ENCODE results near the gene PCMTD2.

Gene PCMTD2

GRCh38 chr20:64266988-64267387, 11.4 kb downstream of the PCMTD2 start:
- TF ChIP-seq CTCF (IDR thresholded peaks at IDR 0.05; ENCODE audit: low read length) (no peak), EZH2 (IDR thresholded peaks at IDR 0.05; ENCODE audit: borderline replicate concordance, low read length) (no peak)
- H3K36me3 ChIP-seq (ENCODE audit: insufficient read depth, low read length), result peaks cover 36% of the 10 kb centered on the region
- H3K79me2 ChIP-seq (ENCODE audit: insufficient read depth, low read length), result no peaks in the 10 kb centered on the region
- H3F3A ChIP-seq (ENCODE audit: insufficient read depth, low read length), result no peaks in the 10 kb centered on the region
- no peak overlapping the region for H2AFZ ChIP-seq (ENCODE audit: low read length)
- no peak overlapping the region for H3K27ac ChIP-seq (ENCODE audit: low read depth, low read length, poor library complexity, severe bottlenecking)
- H3K4me1 ChIP-seq (ENCODE audit: insufficient read depth, low read length, severe bottlenecking), result peaks cover 13% of the 10 kb centered on the region
- H3K4me3 ChIP-seq (ENCODE audit: low read depth, low read length, poor library complexity, severe bottlenecking), result no peak overlapping the region
- no peaks in the 10 kb centered on the region for H3K9me3 ChIP-seq (ENCODE audit: low read length)
- no peaks in the 10 kb centered on the region for H3K9me2 ChIP-seq (ENCODE audit: low read depth, low read length)
- no peak overlapping the region for H3K9ac ChIP-seq (ENCODE audit: low read length)
- no peaks in the 10 kb centered on the region for H4K20me1 ChIP-seq (ENCODE audit: insufficient read depth, low read length)
- no peaks in the 10 kb centered on the region for H3K27me3 ChIP-seq (ENCODE audit: insufficient read depth, low read length)
- no peak overlapping the region for H3K4me2 ChIP-seq (ENCODE audit: low read length)

- Histone ChIP-seq H2AFZ (ENCODE audit: low read length) (no peak overlapping the region), H3K9me2 (ENCODE audit: low read depth, low read length) (no peaks in the 10 kb centered on the region), H3K27me3 (ENCODE audit: insufficient read depth, low read length) (no peaks in the 10 kb centered on the region), H3F3A (ENCODE audit: insufficient read depth, low read length) (no peaks in the 10 kb centered on the region), H3K27ac (ENCODE audit: low read depth, low read length, poor library complexity, severe bottlenecking) (no peak overlapping the region), H3K36me3 (ENCODE audit: insufficient read depth, low read length) (peaks cover 36% of the 10 kb centered on the region), H4K20me1 (ENCODE audit: insufficient read depth, low read length) (no peaks in the 10 kb centered on the region), H3K4me2 (ENCODE audit: low read length) (no peak overlapping the region), H3K79me2 (ENCODE audit: insufficient read depth, low read length) (no peaks in the 10 kb centered on the region), H3K4me1 (ENCODE audit: insufficient read depth, low read length, severe bottlenecking) (peaks cover 13% of the 10 kb centered on the region), H3K4me3 (ENCODE audit: low read depth, low read length, poor library complexity, severe bottlenecking) (no peak overlapping the region), H3K9me3 (ENCODE audit: low read length) (no peaks in the 10 kb centered on the region), H3K9ac (ENCODE audit: low read length) (no peak overlapping the region)
- TF ChIP-seq CTCF (IDR thresholded peaks at IDR 0.05; ENCODE audit: low read length), result no peak
- TF ChIP-seq EZH2 (IDR thresholded peaks at IDR 0.05; ENCODE audit: borderline replicate concordance, low read length), result no peak
Observed at GRCh38 chr20:64268174-64268573, 12.6 kb downstream of the PCMTD2 start.

- Histone ChIP-seq H3K4me2 (ENCODE audit: low read length) (no peak overlapping the region), H3K4me3 (ENCODE audit: low read depth, low read length, poor library complexity, severe bottlenecking) (no peak overlapping the region), H3K79me2 (ENCODE audit: insufficient read depth, low read length) (no peaks in the 10 kb centered on the region), H3K36me3 (ENCODE audit: insufficient read depth, low read length) (peaks cover 22% of the 10 kb centered on the region), H4K20me1 (ENCODE audit: insufficient read depth, low read length) (no peaks in the 10 kb centered on the region), H3K9me2 (ENCODE audit: low read depth, low read length) (no peaks in the 10 kb centered on the region), H3K9ac (ENCODE audit: low read length) (no peak overlapping the region), H3K4me1 (ENCODE audit: insufficient read depth, low read length, severe bottlenecking) (peaks cover 4% of the 10 kb centered on the region), H3F3A (ENCODE audit: insufficient read depth, low read length) (no peaks in the 10 kb centered on the region), H3K27ac (ENCODE audit: low read depth, low read length, poor library complexity, severe bottlenecking) (no peak overlapping the region), H2AFZ (ENCODE audit: low read length) (no peak overlapping the region), H3K27me3 (ENCODE audit: insufficient read depth, low read length) (no peaks in the 10 kb centered on the region), H3K9me3 (ENCODE audit: low read length) (no peaks in the 10 kb centered on the region)
- TF ChIP-seq EZH2 (IDR thresholded peaks at IDR 0.05; ENCODE audit: borderline replicate concordance, low read length) (no peak), CTCF (IDR thresholded peaks at IDR 0.05; ENCODE audit: low read length) (no peak)
Observed at GRCh38 chr20:64269604-64270411, 14.3 kb downstream of the PCMTD2 start.
